ENCODE data around the gene ICAM5.

The ICAM5 gene

GRCh38 chr19:10292206-10292788 lies 2.5 kb downstream of the ICAM5 start:
- DNase-seq (ENCODE audit: low read depth in 2 of 2) = peak in 1 of 2 experiments; percentile 32

- DNase-seq (ENCODE audit: low read depth in 2 of 2) = no peak
Measured at GRCh38 chr19:10292789-10293636, 3.3 kb downstream of the ICAM5 start.

GRCh38 chr19:10293637-10294367 lies 4.0 kb downstream of the ICAM5 start:
- no peak for DNase-seq (ENCODE audit: low read depth in 2 of 2)

- no peak for DNase-seq (ENCODE audit: low read depth in 2 of 2)
Measured at GRCh38 chr19:10294368-10294697, 4.6 kb downstream of the ICAM5 start.

DNA sequence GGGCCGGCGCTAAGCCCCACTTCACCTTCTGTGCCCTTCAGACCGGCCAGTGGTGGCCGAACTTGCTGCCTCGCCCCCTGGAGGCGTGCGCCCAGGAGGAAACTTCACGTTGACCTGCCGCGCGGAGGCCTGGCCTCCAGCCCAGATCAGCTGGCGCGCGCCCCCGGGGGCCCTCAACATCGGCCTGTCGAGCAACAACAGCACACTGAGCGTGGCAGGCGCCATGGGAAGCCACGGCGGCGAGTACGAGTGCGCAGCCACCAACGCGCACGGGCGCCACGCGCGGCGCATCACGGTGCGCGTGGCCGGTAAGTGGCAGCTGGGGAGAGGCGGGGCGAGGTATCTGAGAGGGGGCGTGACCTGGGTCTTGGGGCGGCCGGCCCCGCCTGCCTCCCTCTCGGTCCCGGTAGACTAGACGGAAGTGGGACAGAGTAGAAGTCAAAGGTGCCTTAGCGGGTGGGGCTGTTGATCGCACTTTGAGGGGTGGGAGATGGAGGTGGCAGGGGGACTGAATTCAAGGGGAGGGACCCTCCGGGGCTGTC lies 5.6 kb downstream of the ICAM5 start:
- DNase-seq (ENCODE audit: low read depth in 2 of 2) = no peak

DNA sequence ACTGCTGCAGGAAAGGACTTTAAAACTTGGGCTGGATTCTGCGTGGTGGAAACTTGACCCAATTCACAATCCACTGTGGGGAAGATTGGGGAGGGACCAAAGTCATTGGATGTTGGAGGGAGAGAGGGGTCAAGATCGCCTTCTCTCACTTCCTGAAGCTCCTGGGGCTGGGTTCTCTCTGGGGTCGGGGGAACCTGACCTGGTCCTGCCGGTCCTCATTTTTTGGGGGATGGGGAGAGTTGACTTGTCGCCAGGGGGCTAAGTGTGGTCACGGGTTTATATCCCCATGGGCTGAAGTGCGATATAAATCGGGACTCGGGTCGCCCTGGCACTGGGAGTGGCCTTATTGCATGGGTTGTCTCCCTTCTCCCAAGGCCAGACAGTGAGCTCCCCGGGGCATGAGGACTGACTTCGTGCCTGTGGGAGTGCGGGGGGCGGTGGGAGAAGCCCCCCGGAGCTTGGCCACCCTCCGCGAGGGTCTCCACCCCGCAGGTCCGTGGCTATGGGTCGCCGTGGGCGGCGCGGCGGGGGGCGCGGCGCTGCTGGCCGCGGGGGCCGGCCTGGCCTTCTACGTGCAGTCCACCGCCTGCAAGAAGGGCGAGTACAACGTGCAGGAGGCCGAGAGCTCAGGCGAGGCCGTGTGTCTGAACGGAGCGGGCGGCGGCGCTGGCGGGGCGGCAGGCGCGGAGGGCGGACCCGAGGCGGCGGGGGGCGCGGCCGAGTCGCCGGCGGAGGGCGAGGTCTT lies 6.3 kb downstream of the ICAM5 start:
- no peak for DNase-seq (ENCODE audit: low read depth in 2 of 2)

DNA sequence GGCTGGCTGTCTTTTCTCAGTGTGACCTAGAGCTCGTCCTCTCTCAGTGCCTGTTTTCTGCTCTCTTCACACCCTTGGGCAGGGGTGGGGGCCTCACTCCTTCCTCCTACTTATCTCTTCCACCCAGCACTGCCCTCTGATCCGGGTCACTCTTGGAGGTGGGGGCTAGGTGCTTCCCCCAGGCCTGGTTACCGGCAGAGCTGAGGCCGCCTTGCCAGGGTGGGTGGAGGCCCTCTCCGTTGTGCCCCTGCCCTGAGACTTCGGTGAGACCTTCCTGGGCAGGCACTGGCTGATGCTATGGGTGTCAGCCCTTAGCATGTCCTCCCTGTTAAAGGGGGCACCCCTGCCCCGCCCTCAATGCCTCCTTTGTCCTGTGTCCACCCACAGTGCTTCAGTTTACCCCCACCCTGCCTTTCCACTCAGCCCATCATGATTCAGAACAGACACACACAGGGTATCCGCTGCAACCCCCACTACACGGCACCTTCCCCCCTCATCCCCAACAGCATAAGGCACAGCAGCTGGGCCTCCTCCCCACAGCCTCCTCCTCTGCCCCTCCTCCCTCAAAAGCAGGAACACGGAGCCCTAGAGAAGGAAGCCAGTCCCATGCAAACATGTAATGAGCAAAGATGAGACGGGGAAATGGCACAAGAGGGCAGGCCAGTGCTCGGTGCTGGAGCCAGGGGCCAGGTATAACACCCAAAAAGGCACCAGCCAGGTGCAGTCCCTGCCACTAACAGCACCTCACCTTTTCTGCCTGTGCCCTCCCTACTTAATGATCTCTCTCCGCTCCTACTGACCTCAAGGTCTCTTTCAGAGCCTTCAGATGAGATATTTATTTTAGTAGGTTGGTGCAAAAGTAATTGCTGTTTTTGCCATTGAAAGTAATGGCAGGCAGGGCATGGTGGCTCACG lies 10.1 kb downstream of the ICAM5 start:
- no peak for DNase-seq (ENCODE audit: low read depth in 2 of 2)

DNA sequence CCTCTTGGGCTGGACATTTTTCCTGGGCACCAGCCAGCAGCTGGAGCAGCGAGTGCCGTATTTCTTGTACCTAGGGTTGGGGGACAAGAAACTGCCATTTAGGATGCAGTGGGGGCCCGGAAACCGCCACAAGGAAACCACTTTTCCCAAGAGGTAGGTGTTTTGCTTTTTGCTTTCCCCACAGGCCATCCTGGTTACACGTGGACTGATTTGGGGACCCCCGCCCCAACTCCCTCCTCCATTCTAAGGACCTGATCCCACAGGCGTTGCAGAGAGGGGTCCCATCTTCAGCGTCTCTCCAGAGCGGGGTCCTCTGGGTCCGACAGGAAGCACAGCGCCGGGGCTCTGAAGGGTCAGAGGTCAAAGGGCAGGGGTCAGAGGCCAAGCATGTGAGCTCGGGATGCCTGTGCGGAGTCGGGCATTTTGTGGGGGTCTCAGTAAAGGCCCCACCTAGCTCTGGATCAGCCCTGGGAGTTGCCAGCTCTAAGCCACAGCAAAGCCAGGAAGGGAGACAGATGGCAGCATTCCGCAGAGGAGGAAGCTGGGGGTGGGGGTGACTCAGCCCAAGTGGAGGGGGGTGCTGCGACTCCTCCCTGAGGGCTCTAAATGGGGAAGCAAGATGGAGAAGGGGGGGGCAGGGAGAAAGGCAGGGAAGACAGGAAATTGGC lies 15.5 kb downstream of the ICAM5 start:
- DNase-seq (ENCODE audit: low read depth in 2 of 2) = peak; percentile 33

- no peak for DNase-seq (ENCODE audit: low read depth in 2 of 2)
Measured at GRCh38 chr19:10306327-10306726, 16.6 kb downstream of the ICAM5 start.

- DNase-seq (ENCODE audit: low read depth in 2 of 2) = no peak
Measured at GRCh38 chr19:10309423-10309822, 19.7 kb downstream of the ICAM5 start, which contains the start of gene ZGLP1. ZGLP1 (minus strand) TSS chr19:10309815.

- peak; percentile 34 to 49 for DNase-seq (ENCODE audit: low read depth in 2 of 2)
Measured at GRCh38 chr19:10315335-10316214, 25.8 kb downstream of the ICAM5 start, which contains the start of gene FDX2. FDX2 (minus strand) TSS chr19:10316015; CDS start chr19:10315996, 19 bp downstream.

- no peak for DNase-seq (ENCODE audit: low read depth in 2 of 2)
Measured at GRCh38 chr19:10316229-10317044, 26.7 kb downstream of the ICAM5 start.

DNA sequence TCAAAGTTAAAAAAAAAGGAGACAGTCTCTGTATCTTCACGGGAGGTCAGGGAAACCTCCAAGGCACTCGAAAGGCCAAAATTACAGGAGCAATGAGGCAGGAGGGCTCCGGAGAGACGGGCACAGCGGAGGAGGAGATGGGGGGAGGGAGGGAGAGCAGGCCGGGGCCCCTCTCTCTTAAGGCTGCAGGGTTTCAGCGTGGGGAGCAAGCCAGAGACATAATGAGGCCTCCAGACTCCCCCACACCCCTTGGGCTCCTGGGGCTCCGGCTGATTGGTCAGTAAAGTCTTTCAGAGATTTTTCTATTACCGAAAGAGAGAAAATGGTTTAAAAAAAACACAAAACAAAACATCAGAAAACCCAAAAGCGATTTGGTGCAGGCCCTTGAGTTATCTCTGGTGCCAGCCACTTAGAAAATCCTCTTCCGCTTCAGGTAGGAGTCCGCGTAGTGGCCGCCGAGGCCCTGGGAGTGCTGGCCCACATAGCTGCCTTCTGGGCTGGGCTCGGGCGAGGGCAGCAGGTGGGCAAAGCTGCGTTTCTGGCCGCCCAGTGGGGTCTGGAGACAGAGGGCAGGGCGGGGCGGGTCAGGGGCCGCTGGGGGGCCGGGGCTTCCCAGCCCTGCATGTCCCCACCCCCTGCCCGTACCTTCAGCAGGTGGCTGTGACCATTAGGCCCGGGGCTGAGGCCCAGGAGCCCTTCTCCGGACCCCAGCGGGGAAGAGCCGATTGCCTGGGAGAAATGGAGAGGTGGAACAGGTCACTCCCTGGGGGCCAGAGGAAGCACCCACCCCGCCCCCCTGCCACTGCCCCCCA lies 27.5 kb downstream of the ICAM5 start:
- DNase-seq (ENCODE audit: low read depth in 2 of 2) = no peak

GRCh38 chr19:10317857-10318462 lies 28.2 kb downstream of the ICAM5 start:
- DNase-seq (ENCODE audit: low read depth in 2 of 2) = no peak

- DNase-seq (ENCODE audit: low read depth in 2 of 2) = no peak
Measured at GRCh38 chr19:10318807-10319682, 29.3 kb downstream of the ICAM5 start.

All from fibroblast of skin of left biceps (primary cell).